Measurements from ENCODE around the gene SETD5. TPM values are rescaled to one million over a fixed set of nuclear protein-coding genes. Genes with fewer than 3 reads are reported as not detected.
A peak's percentile ranks its signal among the peaks of the same experiment; 100 is the strongest.

The SETD5 gene
- total RNA-seq, 2 donors from 2014 or later, result 158 to 170 TPM

GRCh38 chr3:9401986-9402385 lies 4.6 kb downstream of the SETD5 start:
- H3K9me3 Mint-ChIP-seq, result no peaks in the 10 kb centered on the region
- no peak for DNase-seq (ENCODE audit: low spot score in 2 of 2)
- no peak overlapping the region for H3K27ac Mint-ChIP-seq
- peaks cover 11 to 33% of the 10 kb centered on the region in 2 donors for H3K36me3 Mint-ChIP-seq
- ATAC-seq, result no peak

DNA sequence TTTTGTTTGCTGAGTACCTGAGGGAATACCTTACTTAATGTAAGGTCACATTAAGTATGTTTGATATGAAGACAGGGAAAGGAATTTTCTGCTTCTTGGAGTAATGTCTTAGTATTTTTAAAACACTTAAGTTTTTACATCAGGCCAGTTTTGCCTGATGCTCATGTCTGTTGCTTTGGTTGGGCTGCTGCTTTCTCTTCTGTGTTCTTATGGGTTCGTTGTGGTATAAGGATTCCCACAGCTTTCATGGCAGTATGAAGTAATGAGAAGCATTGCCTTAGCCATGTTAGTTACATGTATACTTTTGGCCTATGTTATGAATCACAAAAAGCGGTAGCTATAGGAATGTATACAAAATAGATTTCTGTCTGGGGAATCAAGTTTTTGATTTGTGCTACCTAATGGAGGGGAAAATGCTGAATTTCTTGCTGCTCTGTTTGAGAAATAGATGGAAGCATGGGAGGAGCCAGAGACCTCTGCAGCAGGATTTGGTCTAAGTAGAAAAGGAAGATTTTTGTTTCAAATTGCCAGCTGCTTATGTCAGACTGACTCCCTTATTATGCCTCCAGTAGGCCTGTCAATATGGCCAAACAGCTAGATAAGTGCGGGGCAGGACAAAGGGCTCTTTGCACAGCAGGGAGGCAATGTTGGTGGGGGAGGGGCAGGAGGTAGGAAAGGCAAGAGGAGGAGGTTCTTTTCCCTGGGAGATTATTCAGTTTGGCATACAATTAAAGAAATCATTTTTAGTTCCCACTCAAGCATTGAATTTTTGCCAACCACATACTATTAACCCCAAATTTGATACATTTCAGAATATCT lies 5.2 kb downstream of the SETD5 start:
- DNase-seq (ENCODE audit: low spot score in 2 of 2) (no peak), ATAC-seq (no peak)
- Mint-ChIP-seq H3K9me3 (no peaks in the 10 kb centered on the region), H3K36me3 (peaks cover 11 to 38% of the 10 kb centered on the region in 2 donors), H3K27ac (no peak overlapping the region)

DNA sequence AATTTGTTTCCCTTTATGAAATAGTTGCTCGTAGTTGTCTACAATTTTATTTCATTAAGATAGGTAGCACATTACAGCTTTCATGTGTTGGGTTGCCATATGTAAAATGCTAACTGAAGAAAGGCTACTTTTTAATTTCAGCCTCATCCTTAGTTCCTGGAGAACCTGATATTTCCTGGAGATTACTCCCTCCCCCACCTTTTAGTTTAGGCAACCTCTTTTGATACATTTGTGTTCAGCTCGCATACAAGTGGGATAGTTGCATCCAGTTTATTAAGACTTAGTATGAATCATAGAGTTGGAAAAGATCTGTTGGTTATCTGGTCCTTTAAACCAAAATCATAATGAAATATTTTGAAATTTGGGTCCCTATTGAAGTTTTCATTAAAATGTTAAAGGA lies 6.0 kb downstream of the SETD5 start:
- DNase-seq (ENCODE audit: low spot score in 2 of 2), result no peak
- H3K27ac Mint-ChIP-seq, result no peak overlapping the region
- peaks cover 6 to 37% of the 10 kb centered on the region in 2 donors for H3K36me3 Mint-ChIP-seq
- ATAC-seq, result no peak
- H3K9me3 Mint-ChIP-seq, result no peaks in the 10 kb centered on the region

GRCh38 chr3:9404680-9405079 lies 7.3 kb downstream of the SETD5 start:
- ATAC-seq (no peak), DNase-seq (ENCODE audit: low spot score in 2 of 2) (no peak)
- H3K36me3 Mint-ChIP-seq, result peaks cover 0 to 28% of the 10 kb centered on the region in 2 donors
- H3K9me3 Mint-ChIP-seq, result no peaks in the 10 kb centered on the region
- no peak overlapping the region for H3K27ac Mint-ChIP-seq

DNA sequence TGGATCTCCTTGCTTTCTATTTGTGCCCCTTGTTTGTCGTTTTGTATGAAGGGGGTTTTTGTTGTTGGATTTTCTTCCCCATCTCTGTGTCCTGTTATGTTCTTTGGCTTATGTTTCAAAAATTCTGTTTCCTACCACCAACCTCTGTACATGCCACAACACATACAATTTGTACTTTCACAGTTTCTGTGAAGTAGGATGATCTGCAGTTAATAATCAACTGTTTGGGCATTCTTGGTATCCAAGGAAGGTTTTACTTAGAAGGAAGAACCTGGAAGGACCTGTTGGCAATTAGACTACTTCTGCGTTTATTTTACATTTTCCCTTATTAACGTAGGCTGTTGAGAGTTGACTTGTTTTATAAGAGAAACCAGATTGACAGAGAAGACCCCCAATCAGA lies 8.3 kb downstream of the SETD5 start:
- Mint-ChIP-seq H3K27ac (no peak overlapping the region), H3K36me3 (peaks cover 0 to 33% of the 10 kb centered on the region in 2 donors), H3K9me3 (no peaks in the 10 kb centered on the region)
- ATAC-seq (no peak), DNase-seq (ENCODE audit: low spot score in 2 of 2) (no peak)

GRCh38 chr3:9406856-9407626 lies 9.6 kb downstream of the SETD5 start:
- H3K36me3 Mint-ChIP-seq, result peaks cover 0 to 34% of the 10 kb centered on the region in 2 donors
- H3K27ac Mint-ChIP-seq, result peak overlapping the region in 1 of 2 donors; percentile 22
- DNase-seq (ENCODE audit: low spot score in 2 of 2) (no peak), ATAC-seq (no peak)
- no peaks in the 10 kb centered on the region for H3K9me3 Mint-ChIP-seq

GRCh38 chr3:9408061-9408460 lies 10.6 kb downstream of the SETD5 start:
- DNase-seq (ENCODE audit: low spot score in 2 of 2) (no peak), ATAC-seq (no peak)
- Mint-ChIP-seq H3K36me3 (peaks cover 0 to 34% of the 10 kb centered on the region in 2 donors), H3K9me3 (no peaks in the 10 kb centered on the region), H3K27ac (no peak overlapping the region)

DNA sequence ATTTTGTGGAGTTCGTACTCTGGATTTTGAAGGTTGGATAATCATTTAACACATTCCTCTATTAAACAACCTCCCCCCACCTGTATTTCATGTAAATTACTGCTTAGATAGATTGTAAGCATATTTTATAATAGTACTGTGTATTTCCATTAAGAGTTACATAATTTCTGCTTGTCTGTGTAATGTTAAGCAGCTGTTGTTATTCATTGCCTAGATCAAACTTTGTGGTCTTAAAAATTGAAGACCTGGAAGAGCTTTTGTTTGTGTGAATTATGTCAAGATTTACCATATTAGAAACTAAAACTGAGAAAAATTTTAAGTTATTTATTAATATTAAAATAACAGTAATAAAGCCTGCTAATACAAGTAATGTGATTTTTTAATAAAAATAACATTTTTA lies 11.1 kb downstream of the SETD5 start:
- H3K36me3 Mint-ChIP-seq, result peaks cover 0 to 34% of the 10 kb centered on the region in 2 donors
- ATAC-seq, result no peak
- no peak for DNase-seq (ENCODE audit: low spot score in 2 of 2)
- H3K27ac Mint-ChIP-seq, result no peak overlapping the region
- H3K9me3 Mint-ChIP-seq, result no peaks in the 10 kb centered on the region

DNA sequence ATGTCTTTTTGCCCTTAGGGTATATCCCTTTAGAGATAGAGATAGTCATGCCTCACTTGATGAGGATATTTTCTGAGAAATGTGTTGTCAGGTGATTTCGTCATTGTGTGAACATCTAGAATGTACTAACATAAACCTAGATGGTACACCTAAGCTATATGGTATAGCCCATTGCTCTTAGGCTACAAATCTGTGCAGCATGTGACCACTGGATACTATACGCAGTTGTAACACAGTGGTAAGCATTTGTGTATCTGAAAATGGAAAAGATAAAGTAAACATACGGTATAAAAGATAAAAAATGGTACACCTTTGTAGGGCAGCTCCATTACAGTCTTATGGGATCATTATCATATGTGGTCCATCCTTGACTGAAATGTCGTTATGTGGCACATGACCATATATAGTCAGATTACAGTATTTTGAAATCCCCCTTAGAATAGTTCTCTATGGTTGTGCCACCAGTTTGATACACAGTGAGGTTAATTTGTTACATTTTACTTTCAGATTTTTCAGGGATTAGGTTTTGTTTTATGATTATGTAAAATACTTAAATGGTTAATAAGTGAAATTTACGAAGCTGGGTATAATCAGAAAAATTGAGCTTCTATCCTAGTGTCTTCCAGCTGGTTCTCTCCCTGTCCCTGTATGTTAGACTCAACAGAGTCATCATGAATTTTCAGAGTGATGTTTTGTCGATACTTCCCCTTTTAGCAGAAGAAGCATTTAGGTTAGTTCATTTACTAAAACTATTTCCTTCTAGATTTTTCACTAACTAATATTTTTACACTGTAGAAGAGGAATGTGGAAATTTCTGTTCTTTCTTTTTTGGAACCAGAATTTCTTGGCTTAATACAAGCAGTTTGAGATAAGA lies 12.8 kb downstream of the SETD5 start:
- ATAC-seq, result peak in 1 of 2 donors; percentile 35
- peak overlapping the region in 1 of 2 donors; percentile 77 for H3K27ac Mint-ChIP-seq

DNA sequence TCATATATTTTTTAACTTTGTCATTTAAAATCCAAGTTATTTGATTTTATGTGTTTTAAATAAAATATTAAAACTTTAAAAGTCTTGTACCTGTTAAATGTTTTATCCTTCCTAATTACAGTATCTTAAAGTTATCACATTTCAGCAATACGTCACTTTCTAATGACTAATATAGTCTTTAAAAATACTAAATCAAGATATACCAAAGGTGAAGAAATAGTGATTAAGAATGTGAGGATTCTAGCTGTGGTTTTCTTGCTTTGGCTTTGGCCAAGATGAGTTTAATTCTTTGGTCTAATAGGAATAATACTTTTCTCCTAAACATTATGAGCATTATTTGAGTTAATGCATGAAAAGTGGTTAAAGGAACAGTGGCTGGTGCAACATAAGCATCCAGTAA lies 13.9 kb downstream of the SETD5 start:
- Mint-ChIP-seq H3K36me3 (peaks cover 0 to 38% of the 10 kb centered on the region in 2 donors), H3K27ac (no peak overlapping the region), H3K9me3 (no peaks in the 10 kb centered on the region)
- no peak for ATAC-seq
- DNase-seq (ENCODE audit: low spot score in 2 of 2), result no peak

More for the DNA sequence above, 12.8 kb downstream of the SETD5 start:
- Mint-ChIP-seq H3K36me3 (peaks cover 0 to 40% of the 10 kb centered on the region in 2 donors), H3K9me3 (no peaks in the 10 kb centered on the region)
- no peak for DNase-seq (ENCODE audit: low spot score in 2 of 2)

GRCh38 chr3:9412293-9412692 lies 14.9 kb downstream of the SETD5 start:
- Mint-ChIP-seq H3K9me3 (no peaks in the 10 kb centered on the region), H3K36me3 (peaks cover 0 to 36% of the 10 kb centered on the region in 2 donors), H3K27ac (no peak overlapping the region)
- ATAC-seq (no peak), DNase-seq (ENCODE audit: low spot score in 2 of 2) (no peak)

- H3K36me3 Mint-ChIP-seq, result peaks cover 0 to 27% of the 10 kb centered on the region in 2 donors
- H3K27ac Mint-ChIP-seq, result no peak overlapping the region
- H3K9me3 Mint-ChIP-seq, result no peaks in the 10 kb centered on the region
- no peak for DNase-seq (ENCODE audit: low spot score in 2 of 2)
- no peak for ATAC-seq
These were observed 17.4 kb downstream of the SETD5 start for GRCh38 chr3:9414826-9415225.

DNA sequence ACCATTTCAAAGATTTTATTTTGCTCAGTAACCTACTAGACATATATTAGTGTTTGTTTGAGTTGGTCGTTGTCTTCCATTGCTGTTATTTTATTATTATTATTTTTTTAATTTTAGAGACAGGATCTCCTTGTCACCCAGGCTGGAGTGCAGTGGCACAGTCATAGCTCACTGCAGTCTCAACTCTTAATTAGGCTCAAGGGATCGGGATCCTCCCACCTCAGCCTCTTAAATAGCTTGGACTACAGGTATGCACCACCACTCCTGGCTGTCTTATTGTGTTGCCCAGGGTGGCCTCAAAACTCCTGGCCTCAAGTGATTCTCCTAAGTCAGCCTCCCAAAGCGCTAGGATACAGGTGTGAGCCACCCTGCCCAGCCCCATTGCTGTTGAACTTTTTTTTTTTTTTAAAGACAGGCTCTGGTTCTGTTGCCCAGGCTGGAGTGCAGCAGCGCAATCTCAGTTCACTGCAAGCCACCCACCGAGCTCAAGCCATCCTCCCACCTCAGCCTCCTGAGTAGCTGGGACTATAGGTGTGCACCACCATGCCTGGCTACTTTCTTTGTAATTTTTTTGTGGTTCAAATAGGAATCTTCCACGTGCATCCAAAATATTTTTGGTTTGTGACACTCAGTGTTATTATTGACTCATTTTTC lies 18.2 kb downstream of the SETD5 start:
- no peak for DNase-seq (ENCODE audit: low spot score in 2 of 2)
- Mint-ChIP-seq H3K36me3 (peaks cover 0 to 20% of the 10 kb centered on the region in 2 donors), H3K27ac (peak overlapping the region in 1 of 2 donors; percentile 59), H3K9me3 (no peaks in the 10 kb centered on the region)
- ATAC-seq, result peak in 1 of 2 donors; percentile 38

DNA sequence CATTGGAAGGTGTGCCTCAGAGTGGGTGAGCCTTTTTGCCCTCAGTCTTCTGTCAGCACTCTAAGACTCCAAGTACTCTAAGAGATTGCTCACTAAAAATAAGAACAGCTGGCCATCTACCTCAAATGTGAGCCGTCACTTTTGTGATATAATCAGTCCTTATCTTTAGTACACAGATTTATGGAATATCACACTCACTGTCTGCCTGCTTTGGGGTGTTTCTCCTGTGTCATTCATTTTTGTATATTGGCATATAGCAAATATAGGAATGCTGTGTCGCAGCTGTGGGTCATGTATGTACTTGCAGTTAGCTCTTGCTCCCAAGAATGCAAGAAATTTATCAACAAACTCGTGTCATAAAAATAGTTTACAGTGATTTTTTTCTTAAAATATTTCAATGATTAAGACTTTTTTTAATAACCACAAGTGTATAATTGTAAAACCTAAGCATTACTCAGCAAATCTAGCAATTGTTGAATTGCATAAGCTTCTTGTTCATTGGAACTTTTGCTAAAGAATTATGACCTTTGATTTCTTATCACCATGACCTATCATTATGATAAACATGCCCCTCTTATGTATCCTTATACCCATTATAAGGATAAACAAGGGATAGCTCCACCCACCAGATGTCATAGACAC lies 18.8 kb downstream of the SETD5 start:
- DNase-seq (ENCODE audit: low spot score in 2 of 2) (no peak), ATAC-seq (peak; percentile 35 to 36)
- Mint-ChIP-seq H3K27ac (peak overlapping the region in 1 of 2 donors; percentile 59), H3K9me3 (no peaks in the 10 kb centered on the region), H3K36me3 (peaks cover 0 to 18% of the 10 kb centered on the region in 2 donors)

DNA sequence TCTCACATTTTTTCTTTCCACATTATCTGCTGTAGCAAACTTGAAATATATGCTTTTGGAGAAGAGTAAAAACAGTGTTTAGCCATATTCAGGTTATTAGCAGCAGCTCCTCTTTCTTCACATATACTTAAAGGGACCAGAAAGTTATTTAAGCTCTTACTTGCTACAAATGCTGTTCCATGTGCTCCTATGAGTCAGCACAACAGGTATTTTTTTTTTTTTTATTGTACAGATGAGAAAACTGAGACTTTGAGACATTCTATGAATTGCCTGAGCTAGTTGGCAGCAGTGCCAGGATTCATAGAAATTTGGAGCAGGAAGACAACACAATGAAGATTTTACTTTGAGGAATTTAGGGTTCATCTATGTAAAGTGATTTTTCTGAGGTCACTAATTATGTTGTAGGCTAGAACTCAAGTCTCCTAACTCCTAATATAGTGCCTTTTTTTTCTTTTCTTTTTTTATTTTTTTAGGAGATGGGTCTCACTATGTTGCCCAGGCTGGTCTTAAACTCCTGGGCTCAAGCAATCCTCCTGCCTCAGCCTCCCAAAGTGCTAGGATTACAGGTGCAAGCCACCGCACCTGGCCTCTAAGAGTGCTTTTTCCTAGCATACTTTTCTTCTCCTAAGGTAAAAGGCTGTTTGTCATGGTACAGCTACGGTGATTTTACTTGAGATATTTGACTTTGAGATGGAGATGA lies 23.6 kb downstream of the SETD5 start:
- Mint-ChIP-seq H3K9me3 (no peaks in the 10 kb centered on the region), H3K27ac (peak overlapping the region; percentile 50 to 61), H3K36me3 (peaks cover 0 to 14% of the 10 kb centered on the region in 2 donors)
- DNase-seq (ENCODE audit: low spot score in 2 of 2) (no peak), ATAC-seq (peak in 1 of 2 donors; percentile 40)
